ENCODE measurements around the gene CACNA2D3.

GRCh38 chr3:54877730-54878129 is 755.4 kb downstream of the CACNA2D3 start:
- TF ChIP-seq CTCF (conservative IDR thresholded peaks at IDR 0.05) (no peak), EZH2 (IDR thresholded peaks at IDR 0.05; ENCODE audit: low read depth) (no peak)

Measured in PC-9 (cell line).